RWPE2 (cell line): ENCODE data around the gene GRK5.
"Not testable (repeated sequence)": the region's sequence is repeated elsewhere in the genome, so short reads cannot be mapped to it uniquely, and the experiment has no call there.

Experiments
- ATAC-seq: fragments of 200-7000 bp; cut with Tn5 transposase; 3 replicates; pipeline ENCODE4 v1.9.1; 2021; ENCODE audit warnings: low read depth
- DNase-seq: peaks from one replicate; pipeline ENCODE4 v3.0.0-alpha.2; 2020; ENCODE audit warnings: low spot score
- H3K27ac ChIP-seq: fragments of 450-650 bp; 2 replicates; pipeline ENCODE4 v1.5.1; 2017; ENCODE audit warnings: mild to moderate bottlenecking; ENCODE audit not compliant: poor library complexity, severe bottlenecking
- H3K27me3 ChIP-seq: fragments of 250-450 bp; sonication (Bioruptor Pico); 2 replicates; pipeline ENCODE4 v1.5.1; 2021; ENCODE audit warnings: mild to moderate bottlenecking, moderate library complexity; ENCODE audit not compliant: insufficient read depth, poor library complexity, severe bottlenecking
- H3K36me3 ChIP-seq: fragments of 250-450 bp; sonication (Bioruptor Pico); 2 replicates; pipeline ENCODE4 v1.5.1; 2020; ENCODE audit warnings: low read depth, mild to moderate bottlenecking, moderate library complexity
- H3K4me1 ChIP-seq: fragments of 250-450 bp; sonication (Bioruptor Pico); 2 replicates; pipeline ENCODE4 v1.5.1; 2021; ENCODE audit warnings: mild to moderate bottlenecking, moderate library complexity; ENCODE audit not compliant: insufficient read depth, poor library complexity, severe bottlenecking
- H3K4me3 ChIP-seq: fragments of 250-450 bp; sonication (Bioruptor Pico); 2 replicates; pipeline ENCODE4 v1.5.1; 2021; ENCODE audit warnings: mild to moderate bottlenecking, moderate library complexity; ENCODE audit not compliant: severe bottlenecking
- H3K9me3 ChIP-seq: fragments of 250-450 bp; sonication (Bioruptor Pico); 2 replicates; pipeline ENCODE4 v1.5.1; 2021; ENCODE audit warnings: mild to moderate bottlenecking, moderate library complexity; ENCODE audit not compliant: severe bottlenecking
- CTCF ChIP-seq: fragments of 450-650 bp; IDR thresholded peaks from one replicate; pipeline ENCODE4 v1.5.1; 2017; ENCODE audit warnings: mild to moderate bottlenecking, moderate library complexity; ENCODE audit not compliant: poor library complexity, severe bottlenecking

The GRK5 gene

GRCh38 chr10:119274519-119275045, 67.2 kb downstream of the GRK5 start:
- Histone ChIP-seq H3K36me3 (no peaks in the 10 kb centered on the region), H3K4me3 (no peak overlapping the region), H3K9me3 (no peaks in the 10 kb centered on the region), H3K4me1 (peaks cover 14% of the 10 kb centered on the region), H3K27ac (no peak overlapping the region), H3K27me3 (no peaks in the 10 kb centered on the region)
- TF ChIP-seq CTCF = no peak
- no peak for DNase-seq
- ATAC-seq = no peak

GRCh38 chr10:119275085-119275484, 67.7 kb downstream of the GRK5 start:
- H3K36me3 ChIP-seq = no peaks in the 10 kb centered on the region
- H3K4me3 ChIP-seq = no peak overlapping the region
- DNase-seq (no peak), ATAC-seq (no peak)
- no peaks in the 10 kb centered on the region for H3K27me3 ChIP-seq
- H3K27ac ChIP-seq = no peak overlapping the region
- H3K4me1 ChIP-seq = peaks cover 14% of the 10 kb centered on the region
- no peak for TF ChIP-seq CTCF
- no peaks in the 10 kb centered on the region for H3K9me3 ChIP-seq

- not testable (repeated sequence) for H3K27ac ChIP-seq, DNase-seq, H3K4me3 ChIP-seq
Observed at GRCh38 chr10:119276194-119276593, 68.8 kb downstream of the GRK5 start.

GRCh38 chr10:119278126-119278709, 70.8 kb downstream of the GRK5 start:
- no peaks in the 10 kb centered on the region for H3K4me1 ChIP-seq
- no peak overlapping the region for H3K27ac ChIP-seq
- no peaks in the 10 kb centered on the region for H3K36me3 ChIP-seq
- ATAC-seq = no peak
- H3K4me3 ChIP-seq = no peak overlapping the region
- TF ChIP-seq CTCF = no peak
- no peak for DNase-seq
- H3K27me3 ChIP-seq = no peaks in the 10 kb centered on the region
- no peaks in the 10 kb centered on the region for H3K9me3 ChIP-seq

More at GRCh38 chr10:119276194-119276593, 68.8 kb downstream of the GRK5 start:
- H3K9me3 ChIP-seq, H3K27me3 ChIP-seq, H3K4me1 ChIP-seq, ATAC-seq, H3K36me3 ChIP-seq: not testable (repeated sequence)

- no peak for ATAC-seq
Observed at GRCh38 chr10:119279441-119279840, 72.1 kb downstream of the GRK5 start.

More at GRCh38 chr10:119279441-119279840, 72.1 kb downstream of the GRK5 start:
- Histone ChIP-seq H3K4me1 (no peaks in the 10 kb centered on the region), H3K9me3 (no peaks in the 10 kb centered on the region), H3K27me3 (no peaks in the 10 kb centered on the region), H3K4me3 (no peak overlapping the region), H3K27ac (no peak overlapping the region), H3K36me3 (no peaks in the 10 kb centered on the region)
- TF ChIP-seq CTCF = no peak
- DNase-seq = no peak
